AG10803 (cell line): ENCODE results near the gene PACS1.

Source experiments
- DNase-seq: peaks from one replicate; pipeline ENCODE4 v3.0.0; 2010; ENCODE audit warnings: low read depth
- H3K4me3 ChIP-seq: 2 replicates; pipeline ENCODE4 v1.5.1; 2011; ENCODE audit warnings: mild to moderate bottlenecking, low read length, control low read depth
- CTCF ChIP-seq: conservative IDR thresholded peaks from 2 replicates; pipeline ENCODE4 v1.5.1; 2011; ENCODE audit warnings: mild to moderate bottlenecking, low read length, control low read depth, inconsistent platforms

PACS1 gene

GRCh38 chr11:66211100-66211499 is 141.0 kb downstream of the PACS1 start:
- DNase-seq, result no peak
- no peak for TF ChIP-seq CTCF
- no peak overlapping the region for H3K4me3 ChIP-seq

GRCh38 chr11:66216911-66217310 is 146.8 kb downstream of the PACS1 start:
- no peak for DNase-seq
- H3K4me3 ChIP-seq, result no peak overlapping the region
- no peak for TF ChIP-seq CTCF

GRCh38 chr11:66218036-66218435 is 148.0 kb downstream of the PACS1 start:
- no peak overlapping the region for H3K4me3 ChIP-seq
- no peak for TF ChIP-seq CTCF
- DNase-seq, result no peak

- no peak for DNase-seq
- no peak overlapping the region for H3K4me3 ChIP-seq
- no peak for TF ChIP-seq CTCF
These were observed 149.0 kb downstream of the PACS1 start for GRCh38 chr11:66218846-66219620.

- TF ChIP-seq CTCF, result no peak
- DNase-seq, result no peak
- no peak overlapping the region for H3K4me3 ChIP-seq
These were observed 149.9 kb downstream of the PACS1 start for GRCh38 chr11:66219846-66220565.

- DNase-seq, result no peak
- TF ChIP-seq CTCF, result no peak
- H3K4me3 ChIP-seq, result no peak overlapping the region
These were observed 150.5 kb downstream of the PACS1 start for GRCh38 chr11:66220566-66220935.

GRCh38 chr11:66221012-66221411 is 150.9 kb downstream of the PACS1 start:
- TF ChIP-seq CTCF, result no peak
- DNase-seq, result no peak
- no peak overlapping the region for H3K4me3 ChIP-seq
